Neural crest cell (in vitro differentiated cells): Measurements from ENCODE around the gene MGA. TPM values are rescaled to one million over a fixed set of nuclear protein-coding genes. Genes with fewer than 3 reads are reported as not detected.

ENCODE experiments used
- DNase-seq: peaks from one replicate; pipeline ENCODE4 v3.0.0; 2021; ENCODE audit warnings: low read depth, mixed read lengths, low spot score
- H3K27ac Mint-ChIP-seq: one replicate; pipeline ENCODE4 v1.8.0; 2021; ENCODE audit warnings: mild to moderate bottlenecking, mixed read lengths; ENCODE audit not compliant: unreplicated experiment
- H3K27me3 Mint-ChIP-seq: 2 replicates; pipeline ENCODE4 v1.8.0; 2021; ENCODE audit warnings: low read depth, mild to moderate bottlenecking, mixed read lengths
- H3K36me3 Mint-ChIP-seq: 2 replicates; pipeline ENCODE4 v1.8.0; 2021; ENCODE audit warnings: low read depth, mild to moderate bottlenecking, mixed read lengths
- H3K4me1 Mint-ChIP-seq: 2 replicates; pipeline ENCODE4 v1.8.0; 2021; ENCODE audit warnings: mixed read lengths
- H3K4me3 Mint-ChIP-seq: one replicate; pipeline ENCODE4 v1.8.0; 2021; ENCODE audit warnings: mild to moderate bottlenecking, mixed read lengths
- H3K9me3 Mint-ChIP-seq: 2 replicates; pipeline ENCODE4 v1.8.0; 2021; ENCODE audit warnings: mixed read lengths
- CTCF ChIP-seq: fragments of 200-600 bp; sonication (generic); conservative IDR thresholded peaks from 2 replicates; pipeline ENCODE4 v1.5.0; 2021; ENCODE audit warnings: antibody characterized with exemption, mild to moderate bottlenecking
- total RNA-seq: library from RNA; stranded (reverse); gene quantifications from 2 replicates; pipeline ENCODE4 v1.2.1, GENCODE V29; 2021

Gene MGA
- total RNA-seq, 1 donor from 2014 or later: 50.5 TPM

GRCh38 chr15:41812820-41813375, 152.7 kb downstream of the MGA start:
- Mint-ChIP-seq H3K4me3 (no peak overlapping the region), H3K27me3 (no peaks in the 10 kb centered on the region), H3K27ac (no peak overlapping the region)

GRCh38 chr15:41813426-41813825, 153.2 kb downstream of the MGA start:
- no peak for TF ChIP-seq CTCF
- H3K4me1 Mint-ChIP-seq: peaks cover 4% of the 10 kb centered on the region
- no peak overlapping the region for H3K27ac Mint-ChIP-seq
- H3K4me3 Mint-ChIP-seq: no peak overlapping the region
- no peaks in the 10 kb centered on the region for H3K9me3 Mint-ChIP-seq
- H3K27me3 Mint-ChIP-seq: no peaks in the 10 kb centered on the region
- no peaks in the 10 kb centered on the region for H3K36me3 Mint-ChIP-seq
- no peak for DNase-seq

More at GRCh38 chr15:41812820-41813375, 152.7 kb downstream of the MGA start:
- Mint-ChIP-seq H3K36me3 (no peaks in the 10 kb centered on the region), H3K9me3 (no peaks in the 10 kb centered on the region), H3K4me1 (peaks cover 4% of the 10 kb centered on the region)
- TF ChIP-seq CTCF: no peak
- DNase-seq: no peak

GRCh38 chr15:41814534-41814933, 154.3 kb downstream of the MGA start:
- TF ChIP-seq CTCF: no peak
- H3K4me3 Mint-ChIP-seq: no peak overlapping the region
- no peaks in the 10 kb centered on the region for H3K27me3 Mint-ChIP-seq
- H3K9me3 Mint-ChIP-seq: no peaks in the 10 kb centered on the region
- no peaks in the 10 kb centered on the region for H3K36me3 Mint-ChIP-seq
- H3K4me1 Mint-ChIP-seq: peaks cover 4% of the 10 kb centered on the region
- H3K27ac Mint-ChIP-seq: no peak overlapping the region
- DNase-seq: no peak

GRCh38 chr15:41816788-41817187, 156.6 kb downstream of the MGA start:
- Mint-ChIP-seq H3K27ac (no peak overlapping the region), H3K4me3 (no peak overlapping the region), H3K36me3 (no peaks in the 10 kb centered on the region), H3K27me3 (no peaks in the 10 kb centered on the region), H3K9me3 (no peaks in the 10 kb centered on the region), H3K4me1 (no peaks in the 10 kb centered on the region)
- DNase-seq: no peak
- TF ChIP-seq CTCF: no peak

GRCh38 chr15:41817327-41817726, 157.1 kb downstream of the MGA start:
- H3K4me1 Mint-ChIP-seq: no peaks in the 10 kb centered on the region
- no peak for TF ChIP-seq CTCF
- H3K4me3 Mint-ChIP-seq: no peak overlapping the region
- no peaks in the 10 kb centered on the region for H3K27me3 Mint-ChIP-seq
- no peaks in the 10 kb centered on the region for H3K9me3 Mint-ChIP-seq
- H3K36me3 Mint-ChIP-seq: no peaks in the 10 kb centered on the region
- H3K27ac Mint-ChIP-seq: no peak overlapping the region
- no peak for DNase-seq
